Prostate gland (tissue), 2 donors: ENCODE results near the gene PTPRD.

Experiments used
- POLR2A ChIP-seq: fragments of 450-650 bp; IDR thresholded peaks from one replicate; pipeline ENCODE4 v1.6.1; 2016; ENCODE audit warnings: antibody characterized with exemption, mild to moderate bottlenecking
- TF ChIP-seq, protein P1 (sequence below), 4 experiments: fragments of 200-600 bp in 2 of 4; fragments of 450-650 bp in 2 of 4; sonication (generic) in 2 of 4; IDR thresholded peaks; 1 replicate in 3 of 4; 2 replicates in 1 of 4; pipeline ENCODE4 v1.5.1; 2016 to 2019; ENCODE audit warnings: antibody characterized with exemption in 4 of 4, mild to moderate bottlenecking in 2 of 4, moderate library complexity in 2 of 4

DNA sequence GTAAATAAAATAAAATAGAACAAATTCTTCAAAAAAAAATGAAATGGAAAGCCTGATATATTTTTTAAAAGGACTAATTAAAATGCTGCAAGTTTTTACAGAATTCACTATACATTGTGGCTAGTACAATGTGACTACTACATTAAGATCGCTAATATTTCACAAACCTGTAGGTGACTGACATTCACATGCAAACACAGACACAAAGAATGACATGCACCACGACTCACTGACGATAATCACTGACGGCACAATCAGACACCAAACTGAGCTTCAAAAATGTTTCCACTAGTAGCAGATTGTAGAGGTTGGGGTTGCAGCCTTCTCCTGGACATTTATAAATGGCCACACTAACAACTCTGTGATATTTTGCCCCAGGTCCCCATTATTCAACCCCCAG, 2175.5 kb downstream of the PTPRD start:
- TF ChIP-seq, protein P1, sequence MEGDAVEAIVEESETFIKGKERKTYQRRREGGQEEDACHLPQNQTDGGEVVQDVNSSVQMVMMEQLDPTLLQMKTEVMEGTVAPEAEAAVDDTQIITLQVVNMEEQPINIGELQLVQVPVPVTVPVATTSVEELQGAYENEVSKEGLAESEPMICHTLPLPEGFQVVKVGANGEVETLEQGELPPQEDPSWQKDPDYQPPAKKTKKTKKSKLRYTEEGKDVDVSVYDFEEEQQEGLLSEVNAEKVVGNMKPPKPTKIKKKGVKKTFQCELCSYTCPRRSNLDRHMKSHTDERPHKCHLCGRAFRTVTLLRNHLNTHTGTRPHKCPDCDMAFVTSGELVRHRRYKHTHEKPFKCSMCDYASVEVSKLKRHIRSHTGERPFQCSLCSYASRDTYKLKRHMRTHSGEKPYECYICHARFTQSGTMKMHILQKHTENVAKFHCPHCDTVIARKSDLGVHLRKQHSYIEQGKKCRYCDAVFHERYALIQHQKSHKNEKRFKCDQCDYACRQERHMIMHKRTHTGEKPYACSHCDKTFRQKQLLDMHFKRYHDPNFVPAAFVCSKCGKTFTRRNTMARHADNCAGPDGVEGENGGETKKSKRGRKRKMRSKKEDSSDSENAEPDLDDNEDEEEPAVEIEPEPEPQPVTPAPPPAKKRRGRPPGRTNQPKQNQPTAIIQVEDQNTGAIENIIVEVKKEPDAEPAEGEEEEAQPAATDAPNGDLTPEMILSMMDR (IDR thresholded peaks at IDR 0.05) = no peak
- TF ChIP-seq POLR2A = no peak
